SK-N-SH treated with all-trans-retinoic acid at 6 μM for 48 hours (cell line): ENCODE data around the gene AXIN2.

Experiments
- CREB5 ChIP-seq: fragments of 250-450 bp; sonication (Bioruptor Pico); IDR thresholded peaks from 2 replicates; pipeline ENCODE4 v1.5.1; 2020; ENCODE audit warnings: low read depth, mild to moderate bottlenecking, moderate library complexity
- CSDC2 ChIP-seq: fragments of 250-450 bp; sonication (Bioruptor Pico); IDR thresholded peaks from 2 replicates; pipeline ENCODE4 v1.5.0; 2020; ENCODE audit warnings: mild to moderate bottlenecking, moderate library complexity
- GLIS3 ChIP-seq: fragments of 250-450 bp; sonication (Bioruptor Pico); IDR thresholded peaks from 2 replicates; pipeline ENCODE4 v1.5.0; 2020; ENCODE audit warnings: mild to moderate bottlenecking, moderate library complexity
- TCF4 ChIP-seq: fragments of 250-450 bp; sonication (Bioruptor Pico); IDR thresholded peaks from 2 replicates; pipeline ENCODE4 v1.8.0; 2021; ENCODE audit warnings: mild to moderate bottlenecking, moderate library complexity, borderline replicate concordance
- TSHZ2 ChIP-seq: fragments of 250-450 bp; sonication (Bioruptor Pico); IDR thresholded peaks from 2 replicates; pipeline ENCODE4 v1.5.0; 2020; ENCODE audit warnings: mild to moderate bottlenecking, moderate library complexity
- ZFP30 ChIP-seq: fragments of 450-650 bp; formaldehyde crosslinking; IDR thresholded peaks from 2 replicates; pipeline ENCODE4 v1.5.0; 2022; ENCODE audit warnings: mild to moderate bottlenecking, moderate library complexity
- ZNF8 ChIP-seq: fragments of 450-650 bp; formaldehyde crosslinking; IDR thresholded peaks from 2 replicates; pipeline ENCODE4 v1.5.0; 2020; ENCODE audit warnings: mild to moderate bottlenecking, moderate library complexity

- TF ChIP-seq TSHZ2 (CRISPR knock-in tag) (no peak), CREB5 (CRISPR knock-in tag) (no peak), ZFP30 (CRISPR knock-in tag) (no peak), CSDC2 (CRISPR knock-in tag) (no peak), ZNF8 (no peak), TCF4 (CRISPR knock-in tag) (no peak), GLIS3 (no peak)
Observed at GRCh38 chr17:65537343-65537844, 24.1 kb downstream of the AXIN2 start.
